K562 (cell line): ENCODE data around the gene CAPN10. TPM values are rescaled to one million over a fixed set of nuclear protein-coding genes. Genes with fewer than 3 reads are reported as not detected.

ENCODE experiments used
- ATAC-seq: fragments of 200-7000 bp; cut with Tn5 transposase; 3 replicates; pipeline ENCODE4 v1.9.1; 2020; ENCODE audit warnings: moderate library complexity
- BruUV-seq: library from RNA; stranded (reverse); fragments of 400-500 nt; replicated peaks from 2 replicates; lab custom pipeline; 2021; lab: Mats Ljungman, UMichigan
- CTCF ChIA-PET: fragments of 300-600 bp; formaldehyde crosslinking; extraction: SDS; loops from one replicate; lab custom pipeline; 2021; ENCODE audit warnings: low intra/inter-chr PET ratio; lab: Yijun Ruan, JAX
- POLR2A ChIA-PET: fragments of 300-600, 350-650 bp; sonication (Branson Sonifier 250); formaldehyde crosslinking; extraction: SDS; loops from one replicate; lab custom pipeline; 2021; ENCODE audit warnings: antibody characterized with exemption, inconsistent platforms; lab: Yijun Ruan, JAX
- DNase-seq, 4 experiments: peaks; one replicate each; pipeline versions ENCODE4 v3.0.0 to v3.0.0-alpha.2; 2011 to 2018; ENCODE audit warnings: low spot score in 3 of 4, mixed read lengths in 3 of 4; ENCODE audit errors: extremely low read depth in 1 of 4
- FAIRE-seq: peaks from 2 replicates; lab custom pipeline; 2011; peaks lifted over from hg19 to GRCh38; lab: Jason Lieb, UNC
- H2AFZ ChIP-seq: 2 replicates; pipeline ENCODE4 v1.6.0; 2011; ENCODE audit warnings: low read depth, low read length, control low read depth, inconsistent platforms
- H3K27ac ChIP-seq: fragments of 200-600 bp; 3 replicates; pipeline ENCODE4 v1.8.0; 2011; ENCODE audit warnings: low read depth, mild to moderate bottlenecking, control low read depth, inconsistent platforms, low read length, moderate library complexity, mixed read lengths; ENCODE audit errors: extremely low read depth
- H3K27me3 ChIP-seq, 2 experiments: fragments of 300-600 bp in 1 of 2; 2 replicates in 1 of 2; 3 replicates in 1 of 2; pipeline versions ENCODE4 v1.6.0 to v1.8.0; 2011; ENCODE audit warnings: inconsistent platforms in 2 of 2, low read length in 2 of 2, mild to moderate bottlenecking in 1 of 2, mixed read lengths in 1 of 2, moderate library complexity in 1 of 2; ENCODE audit not compliant: control insufficient read depth in 2 of 2, insufficient read depth in 2 of 2
- H3K36me3 ChIP-seq: fragments of 300-600 bp; 3 replicates; pipeline ENCODE4 v1.8.0; 2011; ENCODE audit warnings: mild to moderate bottlenecking, low read length, inconsistent platforms; ENCODE audit not compliant: control insufficient read depth, insufficient read depth
- H3K4me1 ChIP-seq, 2 experiments: fragments of 200-600 bp in 1 of 2; replicated peaks in 1 of 2; 2 replicates in 1 of 2; 3 replicates in 1 of 2; pipeline versions ENCODE4 v1.5.1 to v1.8.0; 2011; ENCODE audit warnings: inconsistent platforms in 2 of 2, low read length in 2 of 2, mild to moderate bottlenecking in 1 of 2, mixed read lengths in 1 of 2, moderate library complexity in 1 of 2; ENCODE audit not compliant: control insufficient read depth in 2 of 2, insufficient read depth in 2 of 2
- H3K4me2 ChIP-seq: 2 replicates; pipeline ENCODE4 v1.6.1; 2011; ENCODE audit warnings: low read length, control low read depth, inconsistent platforms, mixed read lengths; ENCODE audit not compliant: insufficient read depth
- H3K4me3 ChIP-seq: fragments of 200-600 bp; sonication (generic), shearing (Covaris generic); 2 replicates; pipeline ENCODE4 v1.5.1; 2016; ENCODE audit warnings: control low read depth, inconsistent platforms
- H3K79me2 ChIP-seq: fragments of 200-600 bp; 3 replicates; pipeline ENCODE4 v1.8.0; 2011; ENCODE audit warnings: low read length, inconsistent platforms; ENCODE audit not compliant: control insufficient read depth, insufficient read depth
- H3K9ac ChIP-seq, 2 experiments: 2 replicates each; pipeline versions ENCODE4 v1.6.0 to v1.6.1; 2011; ENCODE audit warnings: low read depth in 2 of 2, low read length in 2 of 2, control low read depth in 1 of 2, inconsistent platforms in 1 of 2, mild to moderate bottlenecking in 1 of 2, mixed read lengths in 1 of 2; ENCODE audit not compliant: insufficient read depth in 1 of 2
- H3K9me1 ChIP-seq: one replicate; pipeline ENCODE4 v1.6.0; 2011; ENCODE audit warnings: inconsistent platforms, mild to moderate bottlenecking, low read length, moderate library complexity; ENCODE audit not compliant: control insufficient read depth, insufficient read depth
- H3K9me3 ChIP-seq: replicated peaks from 2 replicates; pipeline ENCODE4 v1.5.1; 2011; ENCODE audit warnings: low read depth, low read length, inconsistent platforms; ENCODE audit not compliant: control insufficient read depth, insufficient read depth
- H4K20me1 ChIP-seq: replicated peaks from 2 replicates; pipeline ENCODE4 v1.6.1; 2011; ENCODE audit warnings: low read length, inconsistent platforms, mixed read lengths; ENCODE audit not compliant: control insufficient read depth, insufficient read depth
- ARID1B ChIP-seq: fragments of 450-650 bp; IDR thresholded peaks from 2 replicates; pipeline ENCODE4 v1.6.1; 2016; ENCODE audit warnings: antibody characterized with exemption, mild to moderate bottlenecking, inconsistent platforms
- CBX2 ChIP-seq: fragments of 200-600 bp; sonication (generic); IDR thresholded peaks from one replicate; pipeline ENCODE4 v1.6.1; 2012; ENCODE audit warnings: mild to moderate bottlenecking, low read length, inconsistent platforms; ENCODE audit not compliant: insufficient read depth, poor library complexity, severe bottlenecking
- CHD4 ChIP-seq: fragments of 200-600 bp; sonication (generic); IDR thresholded peaks from 3 replicates; pipeline ENCODE4 v1.6.1; 2012; ENCODE audit warnings: low read depth, mild to moderate bottlenecking, mixed read lengths, low read length, inconsistent platforms; ENCODE audit not compliant: insufficient read depth, insufficient replicate concordance, poor library complexity, severe bottlenecking
- CREB1 ChIP-seq, 2 experiments: sonication (generic) in 1 of 2; formaldehyde crosslinking in 1 of 2; IDR thresholded peaks; 2 replicates each; pipeline versions ENCODE4 v1.6.1 to v1.8.0; 2012 to 2022; ENCODE audit warnings: inconsistent platforms in 1 of 2, mild to moderate bottlenecking in 1 of 2, missing genetic modification reagents in 1 of 2, moderate library complexity in 1 of 2
- DNMT1 ChIP-seq: fragments of 450-650 bp; IDR thresholded peaks from 2 replicates; pipeline ENCODE4 v1.6.1; 2016; ENCODE audit warnings: antibody characterized with exemption, mild to moderate bottlenecking
- ELF1 ChIP-seq: fragments of 200-800 bp; sonication (Bioruptor generic); IDR thresholded peaks from 2 replicates; pipeline ENCODE4 v1.6.1; 2016; ENCODE audit warnings: missing genetic modification characterization, missing compliant biosample characterization
- EZH2 ChIP-seq: IDR thresholded peaks from 2 replicates; pipeline ENCODE4 v1.6.1; 2012; ENCODE audit warnings: low read depth, mild to moderate bottlenecking, inconsistent platforms, low read length, borderline replicate concordance
- PHF8 ChIP-seq: fragments of 200-600 bp; sonication (generic); IDR thresholded peaks from 2 replicates; pipeline ENCODE4 v1.6.1; 2012; ENCODE audit warnings: mixed run types, mild to moderate bottlenecking, inconsistent platforms, low read length, moderate library complexity, borderline replicate concordance
- POLR2A ChIP-seq: fragments of 450-650 bp; conservative IDR thresholded peaks from 2 replicates; pipeline ENCODE4 v1.6.1; 2016
- POLR2H ChIP-seq: IDR thresholded peaks from 2 replicates; pipeline ENCODE4 v1.6.1; 2016; ENCODE audit warnings: missing genetic modification characterization, low read depth, mild to moderate bottlenecking, control low read depth, missing compliant biosample characterization, moderate library complexity
- TAF7 ChIP-seq: fragments of 450-650 bp; IDR thresholded peaks from 2 replicates; pipeline ENCODE4 v1.6.1; 2016; ENCODE audit warnings: missing genetic modification characterization, missing compliant biosample characterization
- TAF9B ChIP-seq: fragments of 450-650 bp; IDR thresholded peaks from 2 replicates; pipeline ENCODE4 v1.6.1; 2018; ENCODE audit warnings: mild to moderate bottlenecking; ENCODE audit not compliant: partially characterized antibody
- TCF7L2 ChIP-seq: fragments of 150-350 bp; IDR thresholded peaks from 2 replicates; pipeline ENCODE4 v1.6.1; 2016; ENCODE audit warnings: low read depth, mild to moderate bottlenecking, low read length, moderate library complexity
- TFAM ChIP-seq: fragments of 250-450 bp; sonication (Bioruptor Pico); conservative IDR thresholded peaks from 2 replicates; pipeline ENCODE4 v1.5.0; 2021; ENCODE audit warnings: mild to moderate bottlenecking, moderate library complexity
- ZZZ3 ChIP-seq: fragments of 450-650 bp; IDR thresholded peaks from 2 replicates; pipeline ENCODE4 v1.6.1; 2016; ENCODE audit warnings: antibody characterized with exemption, mild to moderate bottlenecking, moderate library complexity
- WGBS: fragments of 100-300 bp; shearing (Covaris generic); methylation state at CpG from one replicate; pipeline ENCODE4 v1.1.6; 2016; ENCODE audit warnings: low coverage, mixed read lengths; ENCODE audit not compliant: insufficient coverage; ENCODE audit errors: missing lambda C conversion rate; 5-methylcytosine and 5-hydroxymethylcytosine counted together
- in situ Hi-C: fragments of 300-500 bp; cut with MboI; formaldehyde crosslinking; loops from 4 replicates; pipeline ENCODE4 v1.15.0; 2018; ENCODE audit warnings: inconsistent platforms, mixed read lengths
- intact Hi-C: fragments of 100-400 bp; cut with micrococcal nuclease; formaldehyde crosslinking; loops from 2 replicates; pipeline ENCODE4 v1.14.2; 2022
- polyA plus RNA-seq, 8 experiments: library from polyadenylated mRNA; depleted of rRNA in 4 of 8; stranded (reverse) in 5 of 8; unstranded in 3 of 8; fragments of >200 nt; fragmentation: Nextera tagmentation in 2 of 8; fragmentation: Illumina TruSeq in 1 of 8; extraction: Ambion mirVana in 2 of 8; extraction: Trizol in 1 of 8; gene quantifications; 2 replicates each; pipeline versions ENCODE4 v1.2.1 to v1.2.3, GENCODE V29; 2011 to 2014; ENCODE audit warnings: inconsistent platforms in 1 of 8, missing spikeins in 1 of 8
- total RNA-seq, 7 experiments: library from RNA; depleted of rRNA in 6 of 7; stranded (reverse); fragments of >200 nt in 6 of 7; fragmentation: Illumina TruSeq in 2 of 7; extraction: Trizol in 2 of 7; gene quantifications; 2 replicates each; pipeline versions ENCODE4 v1.2.1 to v1.2.3, GENCODE V29; 2011 to 2021; ENCODE audit warnings: low replicate concordance in 1 of 7
- TF ChIP-seq, protein P1 (sequence below), 2 experiments: fragments of 450-650 bp; IDR thresholded peaks; 2 replicates each; pipeline ENCODE4 v1.6.1; 2016
- TF ChIP-seq, protein P2 (sequence below): fragments of 250-450 bp; sonication (Bioruptor Pico); IDR thresholded peaks from 2 replicates; pipeline ENCODE4 v1.4.0; 2020; ENCODE audit warnings: mild to moderate bottlenecking, moderate library complexity

Gene CAPN10
- total and polyA plus RNA-seq, 9 of the 15 experiments (the other 6 are each of a cell fraction or from before 2014, with no cell fraction given), result 0.08 to 26.1 (median 8.4) TPM

DNA sequence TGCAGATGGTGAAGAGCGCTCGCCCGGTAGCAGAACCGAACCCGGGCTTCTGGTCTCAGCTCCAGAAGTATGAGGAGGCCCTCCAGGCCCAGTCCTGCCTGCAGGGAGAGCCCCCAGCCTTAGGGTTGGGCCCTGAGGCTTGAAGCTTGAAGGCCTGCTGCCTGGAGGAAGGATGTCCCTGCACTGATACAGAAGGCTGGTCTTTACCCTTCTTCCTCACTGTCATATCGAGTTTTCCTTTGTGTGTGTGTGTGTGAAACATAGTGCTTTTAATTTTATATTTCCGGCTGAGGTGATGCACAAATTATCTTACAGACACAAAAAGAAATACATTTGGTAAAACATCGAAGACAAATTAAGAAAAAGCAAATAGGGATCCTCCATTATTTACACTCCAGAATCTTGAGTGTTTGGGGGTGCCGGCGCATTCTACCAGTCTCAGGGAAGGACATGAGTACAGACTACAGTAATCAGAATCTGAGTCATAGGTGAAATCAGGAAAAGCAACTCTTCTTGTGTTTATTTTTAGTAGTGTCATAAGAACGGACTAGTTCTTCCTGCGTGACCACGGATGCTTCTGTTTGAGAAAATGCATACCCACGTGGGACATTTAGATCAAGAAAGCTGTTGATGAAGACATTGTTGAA, 25.1 kb upstream of the CAPN10 start:
- Histone ChIP-seq H3K9me1 (no peaks in the 10 kb centered on the region), H3K4me2 (peak overlapping the region; percentile 83), H3K79me2 (peaks cover 80% of the 10 kb centered on the region), H3K4me3 (peak overlapping the region; percentile 77), H3K9ac (peak overlapping the region; percentile 73 to 94), H3K9me3 (0 out of 2 replicates have a peak, but pooled peaks cover 1% of the 10 kb centered on the region), H3K36me3 (peaks cover 34% of the 10 kb centered on the region), H4K20me1 (no peaks in the 10 kb centered on the region), H3K4me1 (peaks cover 42 to 65% of the 10 kb centered on the region in 2 experiments), H3K27me3 (no peaks in the 10 kb centered on the region), H2AFZ (peak overlapping the region; percentile 30; the same call in 1 of the 2 replicates), H3K27ac (peak overlapping the region; percentile 69)
- CTCF ChIA-PET, result no interaction called here
- BruUV-seq, result TSS peak; percentile 91
- DNase-seq (no peak), FAIRE-seq (peak; percentile 29), ATAC-seq (peak; percentile 3)
- WGBS, result 2% methylated on average over 14 of the region's 14 CpGs
- intact Hi-C loops (loop anchor here (1.0 to 10.0 kb wide), 2 partner anchors 22 to 47 kb away; no protein-coding TSS in a partner anchor), in situ Hi-C loops (no loop called here)
- POLR2A ChIA-PET, result interaction anchor here (1.1 to 2.6 kb wide), 3 partner anchors 10 to 25 kb away, joined by 3 to 9 read pairs (median 8); partner anchors contain the start of gene CAPN10
- TF ChIP-seq TFAM (no peak), CREB1 (IDR thresholded peaks at IDR 0.05) (no peak), CREB1 (CRISPR knock-in tag; IDR thresholded peaks at IDR 0.05) (no peak), TCF7L2 (no peak), ELF1 (tag) (peak; percentile 48; the same call in 1 of the 2 replicates), DNMT1 (no peak), POLR2A (peak; percentile 77), CHD4 (no peak), TAF9B (peak; percentile 55), ARID1B (0 out of 2 replicates have a peak, but pooled peaks have one; percentile 10), ZZZ3 (no peak), TAF7 (tag) (peak; percentile 39; the same call in 1 of the 2 replicates), PHF8 (peak; percentile 28; the same call in 1 of the 2 replicates), CBX2 (no peak), EZH2 (no peak), POLR2H (tag) (peak; percentile 5; the same call in 1 of the 2 replicates)
- TF ChIP-seq, protein P1, sequence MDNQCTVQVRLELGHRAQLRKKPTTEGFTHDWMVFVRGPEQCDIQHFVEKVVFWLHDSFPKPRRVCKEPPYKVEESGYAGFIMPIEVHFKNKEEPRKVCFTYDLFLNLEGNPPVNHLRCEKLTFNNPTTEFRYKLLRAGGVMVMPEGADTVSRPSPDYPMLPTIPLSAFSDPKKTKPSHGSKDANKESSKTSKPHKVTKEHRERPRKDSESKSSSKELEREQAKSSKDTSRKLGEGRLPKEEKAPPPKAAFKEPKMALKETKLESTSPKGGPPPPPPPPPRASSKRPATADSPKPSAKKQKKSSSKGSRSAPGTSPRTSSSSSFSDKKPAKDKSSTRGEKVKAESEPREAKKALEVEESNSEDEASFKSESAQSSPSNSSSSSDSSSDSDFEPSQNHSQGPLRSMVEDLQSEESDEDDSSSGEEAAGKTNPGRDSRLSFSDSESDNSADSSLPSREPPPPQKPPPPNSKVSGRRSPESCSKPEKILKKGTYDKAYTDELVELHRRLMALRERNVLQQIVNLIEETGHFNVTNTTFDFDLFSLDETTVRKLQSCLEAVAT (IDR thresholded peaks at IDR 0.05), result 0 out of 4 replicates have a peak, but pooled peaks of 1 of the 2 experiments have one; percentile 22
- TF ChIP-seq, protein P2, sequence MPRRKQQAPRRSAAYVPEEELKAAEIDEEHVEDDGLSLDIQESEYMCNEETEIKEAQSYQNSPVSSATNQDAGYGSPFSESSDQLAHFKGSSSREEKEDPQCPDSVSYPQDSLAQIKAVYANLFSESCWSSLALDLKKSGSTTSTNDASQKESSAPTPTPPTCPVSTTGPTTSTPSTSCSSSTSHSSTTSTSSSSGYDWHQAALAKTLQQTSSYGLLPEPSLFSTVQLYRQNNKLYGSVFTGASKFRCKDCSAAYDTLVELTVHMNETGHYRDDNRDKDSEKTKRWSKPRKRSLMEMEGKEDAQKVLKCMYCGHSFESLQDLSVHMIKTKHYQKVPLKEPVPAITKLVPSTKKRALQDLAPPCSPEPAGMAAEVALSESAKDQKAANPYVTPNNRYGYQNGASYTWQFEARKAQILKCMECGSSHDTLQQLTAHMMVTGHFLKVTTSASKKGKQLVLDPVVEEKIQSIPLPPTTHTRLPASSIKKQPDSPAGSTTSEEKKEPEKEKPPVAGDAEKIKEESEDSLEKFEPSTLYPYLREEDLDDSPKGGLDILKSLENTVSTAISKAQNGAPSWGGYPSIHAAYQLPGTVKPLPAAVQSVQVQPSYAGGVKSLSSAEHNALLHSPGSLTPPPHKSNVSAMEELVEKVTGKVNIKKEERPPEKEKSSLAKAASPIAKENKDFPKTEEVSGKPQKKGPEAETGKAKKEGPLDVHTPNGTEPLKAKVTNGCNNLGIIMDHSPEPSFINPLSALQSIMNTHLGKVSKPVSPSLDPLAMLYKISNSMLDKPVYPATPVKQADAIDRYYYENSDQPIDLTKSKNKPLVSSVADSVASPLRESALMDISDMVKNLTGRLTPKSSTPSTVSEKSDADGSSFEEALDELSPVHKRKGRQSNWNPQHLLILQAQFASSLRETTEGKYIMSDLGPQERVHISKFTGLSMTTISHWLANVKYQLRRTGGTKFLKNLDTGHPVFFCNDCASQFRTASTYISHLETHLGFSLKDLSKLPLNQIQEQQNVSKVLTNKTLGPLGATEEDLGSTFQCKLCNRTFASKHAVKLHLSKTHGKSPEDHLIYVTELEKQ, result no peak
